ENCODE measurements around the gene CAMK2D.

The CAMK2D gene

DNA sequence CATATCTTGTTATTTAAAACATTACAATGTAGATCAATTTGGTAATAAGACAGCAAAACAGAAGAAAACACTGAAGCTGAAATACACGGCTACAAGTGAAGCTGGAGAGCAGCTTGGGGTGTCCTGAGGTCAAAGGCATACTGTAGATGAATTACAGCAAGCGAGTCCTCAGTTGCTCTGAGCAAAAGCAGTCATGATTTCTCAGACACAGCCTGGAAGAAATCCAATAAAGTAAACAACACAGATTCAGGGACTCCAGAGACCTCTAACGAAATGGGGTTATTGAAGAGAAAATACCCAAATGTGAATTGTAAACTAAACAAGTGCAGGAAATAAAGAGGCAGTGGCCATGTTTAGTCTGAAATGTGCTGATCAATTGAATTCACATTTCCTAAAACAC lies 324.4 kb downstream of the CAMK2D start:
- TF ChIP-seq, protein P1, sequence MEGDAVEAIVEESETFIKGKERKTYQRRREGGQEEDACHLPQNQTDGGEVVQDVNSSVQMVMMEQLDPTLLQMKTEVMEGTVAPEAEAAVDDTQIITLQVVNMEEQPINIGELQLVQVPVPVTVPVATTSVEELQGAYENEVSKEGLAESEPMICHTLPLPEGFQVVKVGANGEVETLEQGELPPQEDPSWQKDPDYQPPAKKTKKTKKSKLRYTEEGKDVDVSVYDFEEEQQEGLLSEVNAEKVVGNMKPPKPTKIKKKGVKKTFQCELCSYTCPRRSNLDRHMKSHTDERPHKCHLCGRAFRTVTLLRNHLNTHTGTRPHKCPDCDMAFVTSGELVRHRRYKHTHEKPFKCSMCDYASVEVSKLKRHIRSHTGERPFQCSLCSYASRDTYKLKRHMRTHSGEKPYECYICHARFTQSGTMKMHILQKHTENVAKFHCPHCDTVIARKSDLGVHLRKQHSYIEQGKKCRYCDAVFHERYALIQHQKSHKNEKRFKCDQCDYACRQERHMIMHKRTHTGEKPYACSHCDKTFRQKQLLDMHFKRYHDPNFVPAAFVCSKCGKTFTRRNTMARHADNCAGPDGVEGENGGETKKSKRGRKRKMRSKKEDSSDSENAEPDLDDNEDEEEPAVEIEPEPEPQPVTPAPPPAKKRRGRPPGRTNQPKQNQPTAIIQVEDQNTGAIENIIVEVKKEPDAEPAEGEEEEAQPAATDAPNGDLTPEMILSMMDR (conservative IDR thresholded peaks at IDR 0.05; ENCODE audit: low read depth, low read length) = no peak
- DNase-seq (ENCODE audit: low read depth) = no peak
- no peak overlapping the region for H3K4me3 ChIP-seq (ENCODE audit: low read length)

DNA sequence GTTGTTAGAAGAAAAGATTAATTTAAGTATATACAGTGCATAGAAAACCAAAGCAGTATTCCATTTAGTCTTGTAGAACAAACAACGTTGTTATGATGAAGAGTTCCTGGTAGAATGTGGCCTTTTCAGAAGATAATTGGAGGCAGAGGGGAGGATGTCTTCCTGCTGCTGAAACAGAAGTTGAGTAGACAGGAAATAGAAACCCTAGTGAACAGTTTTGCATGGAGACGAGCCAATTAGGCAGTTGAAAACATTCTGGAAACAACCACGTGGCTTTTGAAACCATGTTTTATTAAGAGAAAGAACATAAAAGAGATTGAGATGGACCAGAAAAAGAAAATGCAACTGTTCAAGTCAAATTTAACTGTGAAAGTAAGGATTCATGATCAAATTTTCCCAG lies 325.2 kb downstream of the CAMK2D start:
- TF ChIP-seq, protein P1 (conservative IDR thresholded peaks at IDR 0.05; ENCODE audit: low read depth, low read length) = no peak
- H3K4me3 ChIP-seq (ENCODE audit: low read length) = no peak overlapping the region
- no peak for DNase-seq (ENCODE audit: low read depth)

DNA sequence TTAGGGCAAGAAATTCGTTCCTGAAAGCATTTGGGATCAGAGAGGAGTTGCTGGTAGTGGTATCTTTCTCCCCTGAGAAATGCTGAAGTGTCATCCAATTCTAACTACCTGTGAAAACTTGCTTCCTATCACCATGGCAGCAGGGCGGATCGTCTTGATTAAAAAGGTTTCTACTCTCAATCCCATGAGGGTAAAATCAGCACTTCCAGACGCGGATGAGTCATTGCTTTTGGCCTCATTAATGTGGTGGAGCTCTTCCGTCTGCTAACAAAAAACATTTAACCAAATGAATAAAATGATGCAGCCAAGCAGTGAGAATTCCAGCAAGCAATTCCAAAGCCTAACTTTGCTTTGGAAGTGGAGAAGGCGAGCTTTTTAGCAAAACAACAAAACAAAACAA lies 325.6 kb downstream of the CAMK2D start:
- peak; percentile 84 for DNase-seq (ENCODE audit: low read depth)
- TF ChIP-seq, protein P1 (conservative IDR thresholded peaks at IDR 0.05; ENCODE audit: low read depth, low read length) = no peak
- no peak overlapping the region for H3K4me3 ChIP-seq (ENCODE audit: low read length)

DNA sequence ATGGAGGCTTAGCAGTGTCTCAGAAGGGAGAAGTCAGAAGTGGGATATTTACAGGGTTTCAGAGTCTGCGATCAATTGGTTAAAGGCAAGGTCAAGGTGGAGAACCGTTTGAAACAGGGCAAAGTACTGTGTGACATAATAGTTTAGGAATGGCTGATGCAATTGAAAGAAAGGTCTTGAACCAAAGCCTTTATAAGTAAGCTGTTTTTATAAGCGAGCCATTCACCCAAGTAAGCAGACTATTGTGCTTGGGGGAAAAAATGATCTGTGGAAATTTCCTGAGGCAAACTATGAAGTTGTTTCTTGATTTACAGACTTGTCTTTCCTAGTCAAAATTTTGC lies 327.3 kb downstream of the CAMK2D start:
- TF ChIP-seq, protein P1 (conservative IDR thresholded peaks at IDR 0.05; ENCODE audit: low read depth, low read length) = no peak
- no peak for DNase-seq (ENCODE audit: low read depth)
- H3K4me3 ChIP-seq (ENCODE audit: low read length) = no peak overlapping the region

DNA sequence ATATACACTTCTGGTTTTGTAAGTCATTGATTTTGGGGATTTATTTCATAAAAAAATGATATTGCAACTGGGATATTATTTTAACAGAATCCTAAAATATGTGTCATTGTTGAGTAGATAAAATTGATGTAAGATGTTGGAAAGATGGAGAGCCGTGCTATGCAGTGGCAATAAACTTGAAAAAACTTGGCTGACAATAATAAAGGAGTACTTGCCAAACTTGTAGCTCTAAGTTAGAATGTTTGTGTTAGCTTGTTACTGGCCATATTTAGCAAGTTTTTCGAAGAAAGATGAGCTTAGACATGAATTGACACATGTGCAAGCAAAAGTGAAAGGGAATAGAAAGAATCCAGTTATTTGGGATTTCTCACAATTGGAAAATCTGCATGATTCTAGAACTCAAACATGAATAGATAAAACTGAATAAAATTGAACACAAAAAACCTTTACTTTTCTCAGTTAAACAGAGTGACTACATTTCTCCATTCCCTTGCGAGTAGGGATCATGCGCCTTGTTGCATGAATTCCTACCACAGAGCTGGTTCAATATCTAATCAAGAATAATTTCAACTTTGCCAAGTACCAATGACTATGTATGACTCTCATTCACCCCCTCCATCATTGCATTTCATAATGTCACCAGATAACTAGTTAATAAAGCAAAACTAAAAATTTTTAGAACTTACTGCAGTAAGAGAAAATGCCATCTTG lies 327.8 kb downstream of the CAMK2D start:
- H3K4me3 ChIP-seq (ENCODE audit: low read length) = no peak overlapping the region
- no peak for DNase-seq (ENCODE audit: low read depth)

DNA sequence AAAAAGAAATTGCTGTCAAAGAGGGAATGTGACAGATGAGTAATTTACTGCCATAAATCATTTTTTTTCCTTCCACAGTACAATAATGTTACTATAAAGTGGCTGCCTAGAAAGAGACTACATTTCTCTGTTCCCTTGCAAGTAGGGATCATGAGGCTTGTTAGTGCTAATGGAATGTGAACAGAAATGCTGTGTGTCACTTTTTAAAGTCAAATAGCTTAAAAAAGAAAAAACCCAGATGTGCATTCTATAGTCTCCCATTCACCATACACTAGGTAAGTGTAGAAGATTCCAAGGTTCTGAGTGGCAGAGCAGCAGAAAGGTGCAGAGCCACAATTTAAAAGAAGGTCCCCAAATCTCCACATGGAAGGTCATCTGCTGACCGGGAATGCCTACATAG lies 328.4 kb downstream of the CAMK2D start:
- TF ChIP-seq, protein P1 (conservative IDR thresholded peaks at IDR 0.05; ENCODE audit: low read depth, low read length) = no peak
- no peak overlapping the region for H3K4me3 ChIP-seq (ENCODE audit: low read length)
- DNase-seq (ENCODE audit: low read depth) = no peak

More for the DNA sequence above, 327.8 kb downstream of the CAMK2D start:
- TF ChIP-seq, protein P1 (conservative IDR thresholded peaks at IDR 0.05; ENCODE audit: low read depth, low read length) = no peak

DNA sequence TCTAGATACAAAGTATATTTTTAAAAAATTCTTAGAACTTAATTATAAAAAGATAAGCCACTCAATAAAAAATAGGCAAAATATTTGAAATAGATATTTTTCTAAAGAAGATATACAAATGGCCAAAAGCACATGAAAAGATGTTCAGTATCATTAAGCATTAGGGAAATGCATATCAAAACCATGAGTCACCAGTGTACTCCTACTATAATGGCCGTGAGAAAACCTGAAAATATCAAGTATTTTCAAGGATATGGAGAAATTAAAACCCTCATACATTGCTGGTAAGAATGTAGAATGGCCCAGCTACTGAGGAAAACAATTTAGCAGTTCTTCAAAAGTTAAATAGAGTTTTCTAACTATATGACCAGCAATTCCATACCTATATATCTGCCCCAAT lies 337.9 kb downstream of the CAMK2D start:
- TF ChIP-seq, protein P1 (conservative IDR thresholded peaks at IDR 0.05; ENCODE audit: low read depth, low read length) = no peak
- no peak overlapping the region for H3K4me3 ChIP-seq (ENCODE audit: low read length)
- DNase-seq (ENCODE audit: low read depth) = no peak
